Fibroblast of mammary gland (primary cell): ENCODE measurements around the gene KRTAP9-2.
"Not testable (repeated sequence)": the region's sequence is repeated elsewhere in the genome, so short reads cannot be mapped to it uniquely, and the experiment has no call there.

Source experiments
- DNase-seq: peaks from one replicate; pipeline ENCODE4 v3.0.0-alpha.2; 2010; ENCODE audit warnings: low read depth
- H3K4me3 ChIP-seq: 2 replicates; pipeline ENCODE4 v1.5.1; 2011; ENCODE audit warnings: low read depth, mild to moderate bottlenecking, low read length, moderate library complexity; ENCODE audit not compliant: control insufficient read depth
- TF ChIP-seq, protein P1 (sequence below): conservative IDR thresholded peaks from 2 replicates; pipeline ENCODE4 v1.5.1; 2011; ENCODE audit warnings: low read depth, low read length, inconsistent platforms; ENCODE audit not compliant: control insufficient read depth, insufficient read depth

The KRTAP9-2 gene

DNA sequence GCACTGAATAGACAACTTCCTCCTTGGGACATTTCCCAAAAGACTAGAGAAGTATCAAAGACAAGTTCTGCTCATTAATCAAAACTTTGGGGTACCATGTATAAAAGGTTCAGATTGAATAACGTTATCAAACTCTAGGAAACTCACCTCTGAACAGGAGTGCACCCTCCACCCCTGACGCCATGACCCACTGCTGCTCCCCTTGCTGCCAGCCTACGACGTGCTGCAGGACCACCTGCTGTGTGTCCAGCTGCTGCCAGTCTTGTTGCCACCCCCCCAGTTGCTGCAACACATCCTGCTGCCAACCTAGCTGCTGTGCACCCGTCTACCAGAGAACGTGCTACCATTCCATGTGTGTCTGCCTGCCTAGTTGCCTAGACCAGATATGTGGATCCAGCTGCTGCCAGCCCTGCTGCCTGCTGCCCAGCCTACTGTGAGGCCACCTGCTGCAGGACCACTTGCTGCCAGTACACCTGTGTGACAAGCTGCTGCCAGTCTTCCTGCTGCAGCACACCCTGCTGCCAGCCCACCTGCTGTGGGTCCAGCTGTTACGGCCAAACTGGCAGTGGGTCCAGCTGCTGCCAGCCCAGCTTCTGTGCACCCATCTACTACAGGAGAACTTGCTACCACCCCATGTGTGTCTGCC lies 13.8 kb upstream of the KRTAP9-2 start:
- DNase-seq, result no peak
- no peak overlapping the region for H3K4me3 ChIP-seq
- TF ChIP-seq, protein P1, sequence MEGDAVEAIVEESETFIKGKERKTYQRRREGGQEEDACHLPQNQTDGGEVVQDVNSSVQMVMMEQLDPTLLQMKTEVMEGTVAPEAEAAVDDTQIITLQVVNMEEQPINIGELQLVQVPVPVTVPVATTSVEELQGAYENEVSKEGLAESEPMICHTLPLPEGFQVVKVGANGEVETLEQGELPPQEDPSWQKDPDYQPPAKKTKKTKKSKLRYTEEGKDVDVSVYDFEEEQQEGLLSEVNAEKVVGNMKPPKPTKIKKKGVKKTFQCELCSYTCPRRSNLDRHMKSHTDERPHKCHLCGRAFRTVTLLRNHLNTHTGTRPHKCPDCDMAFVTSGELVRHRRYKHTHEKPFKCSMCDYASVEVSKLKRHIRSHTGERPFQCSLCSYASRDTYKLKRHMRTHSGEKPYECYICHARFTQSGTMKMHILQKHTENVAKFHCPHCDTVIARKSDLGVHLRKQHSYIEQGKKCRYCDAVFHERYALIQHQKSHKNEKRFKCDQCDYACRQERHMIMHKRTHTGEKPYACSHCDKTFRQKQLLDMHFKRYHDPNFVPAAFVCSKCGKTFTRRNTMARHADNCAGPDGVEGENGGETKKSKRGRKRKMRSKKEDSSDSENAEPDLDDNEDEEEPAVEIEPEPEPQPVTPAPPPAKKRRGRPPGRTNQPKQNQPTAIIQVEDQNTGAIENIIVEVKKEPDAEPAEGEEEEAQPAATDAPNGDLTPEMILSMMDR, result no peak

DNA sequence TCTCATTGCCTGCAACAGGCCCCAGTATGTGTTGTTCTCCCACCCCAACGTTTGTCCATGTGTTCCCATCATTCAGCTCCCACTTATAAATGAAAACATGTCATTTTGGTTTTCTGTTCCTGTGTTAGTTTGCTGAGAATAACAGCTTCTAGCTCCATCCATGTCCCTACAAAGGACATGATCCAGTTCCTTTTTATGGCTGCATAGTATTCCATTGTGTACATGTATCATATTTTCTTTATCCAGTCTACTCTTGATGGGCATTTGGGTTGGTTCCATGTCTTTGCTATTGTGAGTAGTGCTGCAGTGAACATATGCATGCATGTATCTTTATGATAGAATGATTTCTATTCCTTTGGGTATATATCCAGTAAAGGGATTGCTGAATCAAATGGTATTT lies 10.8 kb upstream of the KRTAP9-2 start:
- no peak overlapping the region for H3K4me3 ChIP-seq
- DNase-seq, result no peak
- TF ChIP-seq, protein P1, result no peak

DNA sequence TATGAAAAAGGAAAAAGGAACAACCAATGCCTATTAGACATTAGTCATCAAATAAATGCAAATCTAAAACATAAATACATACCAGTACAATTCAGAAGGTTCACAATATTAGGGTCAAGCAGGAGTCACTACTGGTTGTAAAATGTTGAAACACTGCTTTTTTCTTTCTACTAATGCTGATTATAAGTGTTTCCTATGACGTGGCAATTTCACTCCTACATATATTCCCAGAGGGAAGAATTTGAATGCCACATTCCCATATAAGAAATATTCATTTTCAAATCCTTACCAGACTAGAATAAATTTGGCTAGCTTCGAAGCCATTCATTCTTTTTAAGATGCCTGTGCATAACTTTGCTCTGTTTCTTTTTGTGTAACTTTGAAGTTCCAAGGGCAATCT lies 2.6 kb upstream of the KRTAP9-2 start:
- DNase-seq, result peak; percentile 4
- H3K4me3 ChIP-seq, result no peak overlapping the region
- TF ChIP-seq, protein P1, result no peak

DNA sequence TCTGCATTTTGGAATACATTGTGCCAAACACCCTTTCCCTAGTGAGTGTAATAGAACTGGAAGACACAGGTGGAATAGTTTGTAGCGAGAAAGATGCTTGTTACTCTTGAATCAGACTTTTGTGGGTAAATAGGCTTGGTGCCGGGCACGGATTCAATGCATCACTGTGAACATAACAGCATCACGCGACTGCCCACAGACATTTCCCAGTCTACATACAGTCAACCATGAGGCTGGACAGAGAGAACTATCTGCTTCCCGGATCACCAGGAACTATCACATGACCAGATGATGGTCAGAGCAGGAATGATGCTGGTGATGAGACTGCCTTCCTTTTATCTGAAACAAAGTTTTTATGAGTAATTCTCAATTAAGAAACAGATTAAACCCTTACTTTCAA lies 397 bp upstream of the KRTAP9-2 start:
- no peak overlapping the region for H3K4me3 ChIP-seq
- TF ChIP-seq, protein P1, result no peak
- DNase-seq, result no peak

DNA sequence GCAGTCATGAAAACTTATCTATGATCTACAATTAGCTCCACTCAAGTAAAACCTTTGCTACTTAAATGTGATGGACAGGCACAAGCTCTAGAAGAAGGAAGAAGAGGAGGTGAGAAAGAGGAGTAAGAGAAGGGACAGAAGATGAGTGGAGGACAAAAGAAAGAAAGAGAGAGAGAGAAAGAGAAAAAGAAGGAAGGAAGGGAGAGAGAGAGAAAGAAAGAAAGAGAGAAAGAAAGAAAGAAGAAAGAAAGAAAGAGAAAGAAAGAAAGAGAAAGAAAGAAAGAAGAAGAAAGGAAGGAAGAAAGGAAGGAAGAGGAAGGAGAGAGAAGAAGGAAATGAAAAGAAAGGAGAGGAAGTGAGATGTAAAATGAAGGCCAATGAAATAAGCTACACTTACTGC lies 3.6 kb downstream of the KRTAP9-2 start:
- TF ChIP-seq, protein P1, result no peak

DNA sequence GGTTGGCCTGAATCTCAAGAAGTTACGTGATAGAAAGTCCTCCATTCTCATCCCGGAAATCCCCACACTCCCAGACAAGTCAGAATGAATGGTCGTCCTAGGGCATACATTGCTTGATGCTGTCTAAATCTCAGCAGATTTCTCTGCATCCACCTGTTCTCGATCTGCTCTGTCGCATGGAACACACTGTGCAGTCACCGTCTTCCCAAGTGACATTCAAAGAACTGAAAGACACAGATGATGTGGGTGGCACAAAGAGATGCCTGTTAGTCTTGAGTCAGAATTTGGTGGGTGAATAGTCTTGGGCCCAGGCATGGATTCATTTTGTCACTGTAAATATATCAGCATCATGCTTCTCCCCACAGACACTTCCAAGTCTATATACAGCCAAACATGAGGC lies 5.3 kb downstream of the KRTAP9-2 start:
- TF ChIP-seq, protein P1, result no peak
- no peak for DNase-seq
- no peak overlapping the region for H3K4me3 ChIP-seq

More for the DNA sequence above, 3.6 kb downstream of the KRTAP9-2 start:
- no peak overlapping the region for H3K4me3 ChIP-seq
- no peak for DNase-seq

DNA sequence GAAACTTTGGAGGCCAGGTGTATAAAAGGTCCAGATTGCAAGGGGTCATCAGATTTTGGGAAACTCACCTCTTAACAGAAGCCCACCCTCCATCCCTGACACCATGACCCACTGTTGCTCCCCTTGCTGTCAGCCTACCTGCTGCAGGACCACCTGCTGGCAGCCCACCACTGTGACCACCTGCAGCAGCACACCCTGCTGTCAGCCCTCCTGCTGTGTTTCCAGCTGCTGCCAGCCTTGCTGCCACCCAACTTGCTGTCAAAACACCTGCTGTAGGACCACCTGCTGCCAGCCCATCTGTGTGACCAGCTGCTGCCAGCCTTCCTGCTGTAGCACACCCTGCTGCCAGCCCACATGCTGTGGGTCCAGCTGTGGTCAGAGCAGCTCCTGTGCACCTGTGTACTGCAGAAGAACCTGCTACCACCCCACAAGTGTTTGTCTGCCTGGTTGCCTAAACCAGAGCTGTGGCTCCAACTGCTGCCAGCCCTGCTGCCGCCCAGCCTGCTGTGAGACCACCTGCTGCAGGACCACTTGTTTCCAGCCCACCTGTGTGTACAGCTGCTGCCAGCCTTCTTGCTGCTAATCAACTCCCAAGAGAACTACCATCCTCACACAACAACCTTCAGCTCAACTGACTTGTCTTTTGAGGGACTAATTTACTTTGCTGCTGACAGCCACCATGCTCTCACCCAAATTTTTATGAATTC lies 6.1 kb downstream of the KRTAP9-2 start, which contains the start of gene KRTAP9-3:
KRTAP9-3 (plus strand) TSS at position 51 of the 707 bp plus-strand sequence; CDS start at position 104, 53 bp downstream.
- DNase-seq, H3K4me3 ChIP-seq: not testable (repeated sequence)

DNA sequence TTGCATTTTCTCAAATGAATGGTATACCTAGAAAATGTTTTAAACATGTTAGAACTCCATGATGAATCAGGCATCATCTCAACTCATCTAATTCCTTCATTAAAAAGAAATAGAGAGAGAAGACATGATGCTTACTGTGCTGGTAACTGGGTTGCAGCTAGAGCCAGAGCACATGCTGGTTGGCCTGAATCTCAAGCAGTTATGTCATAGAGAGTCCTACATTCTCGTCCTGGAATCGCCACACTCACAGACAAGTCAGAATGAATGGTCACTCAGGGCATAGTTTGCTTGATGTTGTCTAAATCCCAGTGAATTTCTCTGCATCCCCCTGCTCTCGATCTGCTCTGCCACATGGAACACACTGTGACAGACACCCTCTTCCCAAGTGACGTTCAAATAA lies 10.7 kb downstream of the KRTAP9-2 start:
- not testable (repeated sequence) for H3K4me3 ChIP-seq, DNase-seq

DNA sequence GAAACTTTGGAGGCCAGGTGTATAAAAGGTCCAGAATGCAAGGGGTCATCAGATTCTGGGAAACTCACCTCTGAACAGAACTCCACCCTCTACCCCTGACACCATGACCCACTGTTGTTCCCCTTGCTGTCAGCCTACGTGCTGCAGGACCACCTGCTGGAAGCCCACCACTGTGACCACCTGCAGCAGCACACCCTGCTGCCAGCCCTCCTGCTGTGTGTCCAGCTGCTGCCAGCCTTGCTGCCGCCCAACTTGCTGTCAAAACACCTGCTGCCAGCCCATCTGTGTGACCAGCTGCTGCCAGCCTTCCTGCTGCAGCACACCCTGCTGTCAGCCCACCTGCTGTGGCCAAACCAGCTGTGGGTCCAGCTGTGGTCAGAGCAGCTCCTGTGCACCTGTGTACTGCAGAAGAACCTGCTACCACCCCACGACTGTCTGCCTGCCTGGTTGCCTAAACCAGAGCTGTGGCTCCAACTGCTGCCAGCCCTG lies 11.5 kb downstream of the KRTAP9-2 start, which contains the start of gene KRTAP9-8:
KRTAP9-8 (plus strand) TSS at position 51 of the 489 bp plus-strand sequence; CDS start at position 104, 53 bp downstream.
- not testable (repeated sequence) for H3K4me3 ChIP-seq, DNase-seq

DNA sequence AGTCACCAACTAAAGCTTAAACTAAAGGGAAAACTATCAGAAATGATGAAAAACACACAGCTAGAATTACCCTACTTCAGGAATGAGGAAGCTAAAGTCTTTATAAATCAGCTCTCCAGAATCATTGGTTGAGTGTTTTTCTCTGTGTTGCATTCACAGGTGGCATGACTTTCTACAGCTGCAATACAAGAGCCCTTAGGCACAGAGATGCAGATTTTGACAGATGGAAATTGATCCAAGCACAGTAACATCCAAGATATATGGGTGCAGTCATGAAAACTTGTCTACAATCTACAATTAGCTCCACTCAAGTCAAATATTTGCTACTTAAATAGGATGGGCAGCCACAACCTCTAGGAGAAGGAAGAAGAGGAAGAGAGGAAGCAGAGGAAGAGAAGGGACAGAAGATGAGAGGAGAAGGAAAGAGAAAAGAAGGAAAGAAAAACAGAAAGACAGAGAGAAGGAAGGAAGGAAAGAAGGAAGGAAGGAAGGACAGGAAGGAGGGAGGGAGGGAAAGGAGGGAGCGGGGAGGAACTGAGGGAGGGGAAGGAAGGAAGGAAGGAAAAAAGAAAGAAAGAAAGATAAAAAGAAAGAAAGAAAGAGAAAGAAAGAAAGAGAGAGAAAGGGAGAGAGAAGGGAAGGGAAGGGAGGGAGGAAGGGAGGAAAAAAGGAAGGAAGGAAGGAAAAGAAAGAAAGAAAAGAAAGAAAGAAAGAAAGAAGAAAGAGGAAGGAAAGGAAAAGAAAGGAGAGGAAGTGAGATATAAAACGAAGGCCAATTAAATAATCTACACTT lies 20.7 kb downstream of the KRTAP9-2 start:
- not testable (repeated sequence) for H3K4me3 ChIP-seq, DNase-seq
